ENCODE measurements around the gene LRRC2. TPM values are rescaled to one million over a fixed set of nuclear protein-coding genes. Genes with fewer than 3 reads are reported as not detected.
"Not testable (repeated sequence)": the region's sequence is repeated elsewhere in the genome, so short reads cannot be mapped to it uniquely, and the experiment has no call there.

Gene LRRC2
- total and polyA plus RNA-seq, 7 experiments from 2014 or later: 0.10 to 0.48 (median 0.32) TPM; not detected in 2

- peaks cover 0 to 14% (median 11%) of the 10 kb centered on the region in 7 donors for H3K4me1 Mint-ChIP-seq
- H3K9me3 Mint-ChIP-seq: no peaks in the 10 kb centered on the region
- Histone ChIP-seq H3K27ac (ENCODE audit: low read depth, low read length) (no peak overlapping the region), H3K4me3 (ENCODE audit: low read length) (no peak overlapping the region), H3K9me3 (ENCODE audit: control insufficient read depth in 2 of 3, low read length in 3 of 3) (no peaks in the 10 kb centered on the region), H3K27me3 (ENCODE audit: control insufficient read depth in 2 of 2, insufficient read depth in 2 of 2, low read length in 2 of 2) (no peaks in the 10 kb centered on the region), H3K4me1 (ENCODE audit: control insufficient read depth in 2 of 2, insufficient read depth in 2 of 2, low read length in 2 of 2) (peaks cover 0 to 4% of the 10 kb centered on the region in 2 donors), H3K36me3 (ENCODE audit: control insufficient read depth in 2 of 3, insufficient read depth in 3 of 3, low read length in 3 of 3) (no peaks in the 10 kb centered on the region)
- H3K4me3 Mint-ChIP-seq: no peak overlapping the region
- no peaks in the 10 kb centered on the region for H3K36me3 Mint-ChIP-seq
- intact Hi-C loops (cut with micrococcal nuclease): no loop called here
- peaks cover 0 to 42% (median 0%) of the 10 kb centered on the region in 5 donors for H3K27me3 Mint-ChIP-seq
- ATAC-seq: no peak
- H3K27ac Mint-ChIP-seq: no peak overlapping the region
- CTCF ChIA-PET: no interaction called here
- no peak for DNase-seq
- POLR2A ChIA-PET: no interaction called here
Observed at GRCh38 chr3:46580675-46581074, 14.6 kb upstream of the LRRC2 start.

GRCh38 chr3:46579756-46580286, 13.7 kb upstream of the LRRC2 start:
- intact Hi-C loops (cut with micrococcal nuclease): no loop called here
- H3K27me3 Mint-ChIP-seq: peaks cover 0 to 39% (median 0%) of the 10 kb centered on the region in 5 donors
- no peaks in the 10 kb centered on the region for H3K9me3 Mint-ChIP-seq
- Histone ChIP-seq H3K27ac (ENCODE audit: low read depth, low read length) (no peak overlapping the region), H3K9me3 (ENCODE audit: control insufficient read depth in 2 of 3, low read length in 3 of 3) (no peaks in the 10 kb centered on the region), H3K36me3 (ENCODE audit: control insufficient read depth in 2 of 3, insufficient read depth in 3 of 3, low read length in 3 of 3) (no peaks in the 10 kb centered on the region), H3K4me3 (ENCODE audit: low read length) (no peak overlapping the region), H3K27me3 (ENCODE audit: control insufficient read depth in 2 of 2, insufficient read depth in 2 of 2, low read length in 2 of 2) (no peaks in the 10 kb centered on the region), H3K4me1 (ENCODE audit: control insufficient read depth in 2 of 2, insufficient read depth in 2 of 2, low read length in 2 of 2) (peaks cover 0 to 4% of the 10 kb centered on the region in 2 donors)
- no peak for ATAC-seq
- no peak overlapping the region for H3K4me3 Mint-ChIP-seq
- no peaks in the 10 kb centered on the region for H3K36me3 Mint-ChIP-seq
- CTCF ChIA-PET: no interaction called here
- no peak for DNase-seq
- no peak overlapping the region for H3K27ac Mint-ChIP-seq
- H3K4me1 Mint-ChIP-seq: peaks cover 0 to 14% (median 11%) of the 10 kb centered on the region in 7 donors
- POLR2A ChIA-PET: no interaction called here

- H3K9me3 Mint-ChIP-seq: no peaks in the 10 kb centered on the region
- intact Hi-C loops (cut with micrococcal nuclease): loop anchor here in 1 of 2 donors (1.0 kb wide), 1 partner anchor 21 kb away; no protein-coding TSS in a partner anchor
- Histone ChIP-seq H3K27ac (ENCODE audit: low read depth, low read length) (no peak overlapping the region), H3K27me3 (ENCODE audit: control insufficient read depth in 2 of 2, insufficient read depth in 2 of 2, low read length in 2 of 2) (no peaks in the 10 kb centered on the region), H3K4me3 (ENCODE audit: low read length) (no peak overlapping the region), H3K4me1 (ENCODE audit: control insufficient read depth in 2 of 2, insufficient read depth in 2 of 2, low read length in 2 of 2) (peaks cover 0 to 4% of the 10 kb centered on the region in 2 donors), H3K9me3 (ENCODE audit: control insufficient read depth in 2 of 3, low read length in 3 of 3) (no peaks in the 10 kb centered on the region), H3K36me3 (ENCODE audit: control insufficient read depth in 2 of 3, insufficient read depth in 3 of 3, low read length in 3 of 3) (no peaks in the 10 kb centered on the region)
- CTCF ChIA-PET: interaction anchor here (1.2 kb wide), 1 partner anchor 89 kb away, joined by 3 read pairs; no protein-coding TSS in a partner anchor
- ATAC-seq (no peak), DNase-seq (no peak)
- peaks cover 0 to 14% (median 11%) of the 10 kb centered on the region in 7 donors for H3K4me1 Mint-ChIP-seq
- H3K36me3 Mint-ChIP-seq: no peaks in the 10 kb centered on the region
- peak overlapping the region in 1 of 9 donors; percentile 43 for H3K27ac Mint-ChIP-seq
- POLR2A ChIA-PET: no interaction called here
- peaks cover 0 to 39% (median 0%) of the 10 kb centered on the region in 5 donors for H3K27me3 Mint-ChIP-seq
- no peak overlapping the region for H3K4me3 Mint-ChIP-seq
Observed at GRCh38 chr3:46578973-46579755, 13.1 kb upstream of the LRRC2 start.

- ATAC-seq; DNase-seq; H3K9me3 Mint-ChIP-seq; H3K27ac Mint-ChIP-seq; H3K4me1 ChIP-seq (ENCODE audit: control insufficient read depth in 2 of 2, insufficient read depth in 2 of 2, low read length in 2 of 2); H3K27ac ChIP-seq (ENCODE audit: low read depth, low read length); POLR2A ChIA-PET; H3K9me3 ChIP-seq (ENCODE audit: control insufficient read depth in 2 of 3, low read length in 3 of 3); H3K27me3 ChIP-seq (ENCODE audit: control insufficient read depth in 2 of 2, insufficient read depth in 2 of 2, low read length in 2 of 2); H3K36me3 ChIP-seq (ENCODE audit: control insufficient read depth in 2 of 3, insufficient read depth in 3 of 3, low read length in 3 of 3); H3K4me3 Mint-ChIP-seq; H3K4me3 ChIP-seq (ENCODE audit: low read length); H3K36me3 Mint-ChIP-seq: not testable (repeated sequence)
- peaks cover 0 to 37% (median 3%) of the 10 kb centered on the region in 5 donors for H3K27me3 Mint-ChIP-seq
- peaks cover 0 to 14% (median 11%) of the 10 kb centered on the region in 7 donors for H3K4me1 Mint-ChIP-seq
- intact Hi-C loops (cut with micrococcal nuclease): loop anchor here in 1 of 2 donors (1.0 kb wide), 1 partner anchor 19 kb away; no protein-coding TSS in a partner anchor
- CTCF ChIA-PET: interaction anchor here (1.2 kb wide), 1 partner anchor 88 kb away, joined by 3 read pairs; no protein-coding TSS in a partner anchor
Observed at GRCh38 chr3:46577580-46578249, 11.6 kb upstream of the LRRC2 start.

- no peaks in the 10 kb centered on the region for H3K27me3 ChIP-seq (ENCODE audit: control insufficient read depth in 2 of 2, insufficient read depth in 2 of 2, low read length in 2 of 2)
- intact Hi-C loops (cut with micrococcal nuclease): no loop called here
- no peak overlapping the region for H3K27ac ChIP-seq (ENCODE audit: low read depth, low read length)
- peaks cover 0 to 4% of the 10 kb centered on the region in 2 donors for H3K4me1 ChIP-seq (ENCODE audit: control insufficient read depth in 2 of 2, insufficient read depth in 2 of 2, low read length in 2 of 2)
- POLR2A ChIA-PET: no interaction called here
- Mint-ChIP-seq H3K4me3 (no peak overlapping the region), H3K36me3 (no peaks in the 10 kb centered on the region), H3K27ac (no peak overlapping the region), H3K4me1 (peaks cover 0 to 14% (median 11%) of the 10 kb centered on the region in 7 donors), H3K9me3 (no peaks in the 10 kb centered on the region), H3K27me3 (peaks cover 0 to 30% (median 3%) of the 10 kb centered on the region in 5 donors)
- DNase-seq: no peak
- H3K4me3 ChIP-seq (ENCODE audit: low read length): no peak overlapping the region
- CTCF ChIA-PET: no interaction called here
- ATAC-seq: no peak
- H3K9me3 ChIP-seq (ENCODE audit: control insufficient read depth in 2 of 3, low read length in 3 of 3): no peaks in the 10 kb centered on the region
- H3K36me3 ChIP-seq (ENCODE audit: control insufficient read depth in 2 of 3, insufficient read depth in 3 of 3, low read length in 3 of 3): no peaks in the 10 kb centered on the region
Observed at GRCh38 chr3:46576879-46577278, 10.8 kb upstream of the LRRC2 start.

GRCh38 chr3:46576386-46576785, 10.3 kb upstream of the LRRC2 start:
- H3K27me3 Mint-ChIP-seq: peaks cover 0 to 26% (median 0%) of the 10 kb centered on the region in 5 donors
- no peaks in the 10 kb centered on the region for H3K36me3 Mint-ChIP-seq
- peaks cover 0 to 4% of the 10 kb centered on the region in 2 donors for H3K4me1 ChIP-seq (ENCODE audit: control insufficient read depth in 2 of 2, insufficient read depth in 2 of 2, low read length in 2 of 2)
- H3K9me3 Mint-ChIP-seq: no peaks in the 10 kb centered on the region
- intact Hi-C loops (cut with micrococcal nuclease): no loop called here
- H3K27ac Mint-ChIP-seq: no peak overlapping the region
- no peaks in the 10 kb centered on the region for H3K9me3 ChIP-seq (ENCODE audit: control insufficient read depth in 2 of 3, low read length in 3 of 3)
- no peak overlapping the region for H3K4me3 Mint-ChIP-seq
- ChIA-PET POLR2A (no interaction called here), CTCF (no interaction called here)
- H3K4me1 Mint-ChIP-seq: peaks cover 0 to 14% (median 11%) of the 10 kb centered on the region in 7 donors
- no peak for DNase-seq
- H3K27me3 ChIP-seq (ENCODE audit: control insufficient read depth in 2 of 2, insufficient read depth in 2 of 2, low read length in 2 of 2): no peaks in the 10 kb centered on the region
- H3K36me3 ChIP-seq (ENCODE audit: control insufficient read depth in 2 of 3, insufficient read depth in 3 of 3, low read length in 3 of 3): no peaks in the 10 kb centered on the region
- H3K4me3 ChIP-seq (ENCODE audit: low read length): no peak overlapping the region
- no peak overlapping the region for H3K27ac ChIP-seq (ENCODE audit: low read depth, low read length)
- ATAC-seq: no peak
